SK-N-SH (cell line): ENCODE results near the gene RGSL1. TPM values are rescaled to one million over a fixed set of nuclear protein-coding genes. Genes with fewer than 3 reads are reported as not detected.
"Not testable (repeated sequence)": the region's sequence is repeated elsewhere in the genome, so short reads cannot be mapped to it uniquely, and the experiment has no call there.

Experiments used
- CTCF ChIA-PET: fragments of 300-600, 350-600 bp; formaldehyde crosslinking; extraction: SDS; loops from one replicate; lab custom pipeline; 2021; lab: Yijun Ruan, JAX
- POLR2A ChIA-PET: fragments of 350-600 bp; sonication (Branson Sonifier 250); formaldehyde crosslinking; extraction: SDS; loops from one replicate; lab custom pipeline; 2020; ENCODE audit warnings: antibody characterized with exemption, inconsistent platforms; lab: Yijun Ruan, JAX
- DNase-seq: peaks from one replicate; pipeline ENCODE4 v3.0.0; 2012
- H2AFZ ChIP-seq: fragments of 200-600 bp; sonication (generic); 2 replicates; pipeline ENCODE4 v1.8.1; 2016; ENCODE audit warnings: antibody characterized with exemption, mild to moderate bottlenecking, low read depth
- H3F3A ChIP-seq: fragments of 200-600 bp; sonication (generic); replicated peaks from 2 replicates; pipeline ENCODE3; 2016; ENCODE audit warnings: antibody characterized with exemption, mild to moderate bottlenecking; ENCODE audit not compliant: insufficient read depth
- H3K27ac ChIP-seq, 2 experiments: fragments of 200-500 bp in 1 of 2; fragments of 200-600 bp in 1 of 2; sonication (Bioruptor generic) in 1 of 2; sonication (generic), shearing (Covaris generic) in 1 of 2; 2 replicates each; pipeline versions ENCODE4 v1.5.1 to v1.6.1; 2014 to 2016; ENCODE audit warnings: low read depth in 2 of 2, inconsistent platforms in 1 of 2, low read length in 1 of 2, mild to moderate bottlenecking in 1 of 2, mixed read lengths in 1 of 2
- H3K27me3 ChIP-seq: fragments of 200-600 bp; sonication (generic), shearing (Covaris generic); 2 replicates; pipeline ENCODE4 v1.6.1; 2016; ENCODE audit warnings: mixed run types; ENCODE audit not compliant: insufficient read depth
- H3K36me3 ChIP-seq, 2 experiments: fragments of 200-500 bp in 1 of 2; fragments of 200-600 bp in 1 of 2; sonication (Bioruptor generic) in 1 of 2; sonication (generic) in 1 of 2; replicated peaks in 1 of 2; 2 replicates each; pipeline versions ENCODE3 to v1.5.1; 2014 to 2016; ENCODE audit warnings: low read length in 1 of 2, mild to moderate bottlenecking in 1 of 2; ENCODE audit not compliant: insufficient read depth in 2 of 2, control insufficient read depth in 1 of 2
- H3K4me1 ChIP-seq, 2 experiments: fragments of 200-500 bp in 1 of 2; fragments of 200-600 bp in 1 of 2; sonication (Bioruptor generic) in 1 of 2; sonication (generic), shearing (Covaris generic) in 1 of 2; 2 replicates each; pipeline versions ENCODE4 v1.5.1 to v1.6.1; 2014 to 2016; ENCODE audit warnings: low read depth in 1 of 2, low read length in 1 of 2, mixed run types in 1 of 2; ENCODE audit not compliant: insufficient read depth in 2 of 2, control insufficient read depth in 1 of 2
- H3K4me2 ChIP-seq: fragments of 200-600 bp; sonication (generic), shearing (Covaris generic); 2 replicates; pipeline ENCODE4 v1.6.1; 2017; ENCODE audit warnings: mixed run types
- H3K4me3 ChIP-seq, 2 experiments: fragments of 200-500 bp in 1 of 2; fragments of 200-600 bp in 1 of 2; sonication (Bioruptor generic) in 1 of 2; sonication (generic), shearing (Covaris generic) in 1 of 2; 2 replicates each; pipeline versions ENCODE4 v1.5.1 to v1.8.1; 2014 to 2016; ENCODE audit warnings: low read depth in 2 of 2, inconsistent platforms in 1 of 2, low read length in 1 of 2, mild to moderate bottlenecking in 1 of 2, mixed read lengths in 1 of 2, moderate library complexity in 1 of 2
- H3K79me2 ChIP-seq: fragments of 200-600 bp; sonication (generic); 2 replicates; pipeline ENCODE4 v1.8.1; 2017; ENCODE audit warnings: mild to moderate bottlenecking; ENCODE audit not compliant: insufficient read depth
- H3K9ac ChIP-seq: fragments of 200-600 bp; sonication (generic); 2 replicates; pipeline ENCODE4 v1.6.1; 2017; ENCODE audit warnings: mixed run types
- H3K9me2 ChIP-seq: fragments of 200-600 bp; sonication (generic); 2 replicates; pipeline ENCODE4 v1.6.1; 2017; ENCODE audit warnings: mixed run types
- H3K9me3 ChIP-seq: fragments of 200-600 bp; sonication (generic); 2 replicates; pipeline ENCODE4 v1.6.1; 2017; ENCODE audit warnings: mixed run types, mild to moderate bottlenecking, moderate library complexity
- H4K20me1 ChIP-seq: fragments of 200-600 bp; sonication (generic); 2 replicates; pipeline ENCODE4 v1.6.1; 2017; ENCODE audit warnings: mild to moderate bottlenecking, mixed run types; ENCODE audit not compliant: insufficient read depth
- CTCF ChIP-seq: fragments of 200-600 bp; sonication (generic); IDR thresholded peaks from 2 replicates; pipeline ENCODE4 v1.6.1; 2017; ENCODE audit warnings: antibody characterized with exemption, mild to moderate bottlenecking, moderate library complexity
- EP300 ChIP-seq, 2 experiments: IDR thresholded peaks; 2 replicates each; pipeline versions ENCODE4 v1.4.0 to v1.6.1; 2012; ENCODE audit warnings: borderline replicate concordance in 1 of 2, low read depth in 1 of 2, low read length in 1 of 2
- FOSL2 ChIP-seq: IDR thresholded peaks from 2 replicates; pipeline ENCODE4 v1.4.0; 2012; ENCODE audit warnings: low read depth, mild to moderate bottlenecking, moderate library complexity, borderline replicate concordance
- FOXM1 ChIP-seq: IDR thresholded peaks from 2 replicates; pipeline ENCODE4 v1.4.0; 2012; ENCODE audit warnings: low read depth, mild to moderate bottlenecking
- GABPA ChIP-seq: IDR thresholded peaks from 2 replicates; pipeline ENCODE4 v1.4.0; 2012; ENCODE audit warnings: low read depth, mild to moderate bottlenecking
- GATA2 ChIP-seq: sonication (generic); formaldehyde crosslinking; IDR thresholded peaks from 2 replicates; pipeline ENCODE4 v1.5.0; 2020; ENCODE audit warnings: mild to moderate bottlenecking, missing genetic modification reagents
- IRF3 ChIP-seq: fragments of 150-350 bp; IDR thresholded peaks from 2 replicates; pipeline ENCODE4 v1.6.1; 2016; ENCODE audit warnings: mild to moderate bottlenecking, low read depth, low read length
- MEF2A ChIP-seq: IDR thresholded peaks from 2 replicates; pipeline ENCODE4 v1.4.0; 2012; ENCODE audit warnings: low read depth, borderline replicate concordance
- NRF1 ChIP-seq: IDR thresholded peaks from 2 replicates; pipeline ENCODE4 v1.6.1; 2012; ENCODE audit warnings: low read depth, mild to moderate bottlenecking, low read length
- PBX3 ChIP-seq: IDR thresholded peaks from 2 replicates; pipeline ENCODE4; 2012
- RAD21 ChIP-seq: IDR thresholded peaks from 2 replicates; pipeline ENCODE4 v1.6.1; 2012; ENCODE audit warnings: mild to moderate bottlenecking, low read length
- SIN3A ChIP-seq: IDR thresholded peaks from 2 replicates; pipeline ENCODE4 v1.6.1; 2012; ENCODE audit warnings: low read depth, mild to moderate bottlenecking, low read length, moderate library complexity, borderline replicate concordance
- TCF12 ChIP-seq: IDR thresholded peaks from 2 replicates; pipeline ENCODE4 v1.4.0; 2012
- TEAD4 ChIP-seq: IDR thresholded peaks from 2 replicates; pipeline ENCODE4 v1.4.0; 2012; ENCODE audit warnings: mild to moderate bottlenecking, borderline replicate concordance; ENCODE audit not compliant: insufficient read depth
- YY1 ChIP-seq: IDR thresholded peaks from 2 replicates; pipeline ENCODE4 v1.4.0; 2012; ENCODE audit warnings: low read depth, mild to moderate bottlenecking
- WGBS: methylation state at CpG from one replicate; pipeline ENCODE4 v1.1.6; 2017; ENCODE audit warnings: low lambda C conversion rate; 5-methylcytosine and 5-hydroxymethylcytosine counted together
- polyA plus RNA-seq, 3 experiments: library from polyadenylated mRNA; depleted of rRNA; stranded (reverse); fragments of >200 nt; gene quantifications; 2 replicates each; pipeline ENCODE4 v1.2.3, GENCODE V29; 2012
- TF ChIP-seq, protein P1 (sequence below): IDR thresholded peaks from 2 replicates; pipeline ENCODE4 v1.4.0; 2012; ENCODE audit warnings: low read depth, borderline replicate concordance
- TF ChIP-seq, protein P2 (sequence below): fragments of 150-350 bp; IDR thresholded peaks from 2 replicates; pipeline ENCODE4 v1.6.1; 2017; ENCODE audit warnings: antibody characterized with exemption, low read length, low read depth, borderline replicate concordance

Gene RGSL1
- polyA plus RNA-seq, 1 of the 3 experiments (the other 2 are of a cell fraction) = not detected

- Histone ChIP-seq H3K9me2 (no peaks in the 10 kb centered on the region), H2AFZ (no peak overlapping the region), H3K4me2 (no peak overlapping the region), H3K79me2 (no peaks in the 10 kb centered on the region), H3K4me1 (no peaks in the 10 kb centered on the region), H3K9me3 (no peaks in the 10 kb centered on the region), H4K20me1 (no peaks in the 10 kb centered on the region), H3K4me3 (no peak overlapping the region), H3K36me3 (no peaks in the 10 kb centered on the region), H3K27me3 (no peaks in the 10 kb centered on the region)
- ChIA-PET POLR2A (no interaction called here), CTCF (no interaction called here)
- DNase-seq = no peak
- WGBS = 3% methylated on average over 2 of the region's 2 CpGs
- TF ChIP-seq FOSL2 (no peak), CTCF (peak; percentile 22; the same call in 1 of the 2 replicates), MEF2A (no peak)
- TF ChIP-seq, all 33 proteins: peak for 1
- H3K9ac ChIP-seq = no peak overlapping the region
- H3K27ac ChIP-seq = no peak overlapping the region
- H3F3A ChIP-seq = no peaks in the 10 kb centered on the region
These were observed 77.7 kb downstream of the RGSL1 start for GRCh38 chr1:182527680-182528079.

- not testable (repeated sequence) for H3K27ac ChIP-seq
- WGBS = 26% methylated on average over 5 of the region's 5 CpGs
These were observed 78.3 kb downstream of the RGSL1 start for GRCh38 chr1:182528206-182528605.

DNA sequence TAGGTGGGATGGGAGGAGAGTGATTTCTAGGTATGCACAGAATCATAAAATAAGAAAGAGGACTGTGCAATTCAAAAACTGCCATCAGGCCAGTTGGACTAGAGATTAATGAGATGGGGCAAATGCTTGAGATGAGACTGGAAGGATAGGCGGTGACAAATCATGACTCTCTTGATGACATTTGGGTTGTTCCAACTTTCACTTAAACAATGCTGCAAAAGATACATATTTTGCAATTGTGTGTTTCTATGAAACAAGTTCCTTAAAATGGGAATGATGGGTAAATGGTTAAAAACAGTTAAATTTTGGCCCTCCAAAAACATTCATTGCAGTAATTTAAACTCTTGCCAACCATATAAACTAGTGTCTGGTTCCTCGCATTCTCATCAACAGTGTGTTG lies 84.0 kb downstream of the RGSL1 start:
- Histone ChIP-seq H3K9me2 (no peaks in the 10 kb centered on the region), H3K27ac (no peak overlapping the region), H4K20me1 (no peaks in the 10 kb centered on the region), H2AFZ (no peak overlapping the region), H3K4me3 (no peak overlapping the region), H3K9me3 (no peaks in the 10 kb centered on the region), H3K27me3 (no peaks in the 10 kb centered on the region), H3K36me3 (no peaks in the 10 kb centered on the region), H3F3A (no peaks in the 10 kb centered on the region), H3K4me1 (no peaks in the 10 kb centered on the region), H3K4me2 (no peak overlapping the region), H3K79me2 (no peaks in the 10 kb centered on the region), H3K9ac (no peak overlapping the region)
- 80% methylated on average over 2 of the region's 2 CpGs for WGBS
- TF ChIP-seq PBX3 (no peak), GABPA (no peak), NRF1 (no peak), EP300 (IDR thresholded peaks at IDR 0.05; ENCODE audit: borderline replicate concordance in 1 of 2, low read depth in 1 of 2, low read length in 1 of 2) (no peak), TEAD4 (no peak), RAD21 (no peak), GATA2 (CRISPR knock-in tag) (no peak), SIN3A (no peak), MEF2A (no peak), FOXM1 (no peak), YY1 (no peak), TCF12 (no peak), IRF3 (no peak)
- TF ChIP-seq, protein P1, sequence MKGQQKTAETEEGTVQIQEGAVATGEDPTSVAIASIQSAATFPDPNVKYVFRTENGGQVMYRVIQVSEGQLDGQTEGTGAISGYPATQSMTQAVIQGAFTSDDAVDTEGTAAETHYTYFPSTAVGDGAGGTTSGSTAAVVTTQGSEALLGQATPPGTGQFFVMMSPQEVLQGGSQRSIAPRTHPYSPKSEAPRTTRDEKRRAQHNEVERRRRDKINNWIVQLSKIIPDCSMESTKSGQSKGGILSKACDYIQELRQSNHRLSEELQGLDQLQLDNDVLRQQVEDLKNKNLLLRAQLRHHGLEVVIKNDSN = no peak
- TF ChIP-seq, protein P2, sequence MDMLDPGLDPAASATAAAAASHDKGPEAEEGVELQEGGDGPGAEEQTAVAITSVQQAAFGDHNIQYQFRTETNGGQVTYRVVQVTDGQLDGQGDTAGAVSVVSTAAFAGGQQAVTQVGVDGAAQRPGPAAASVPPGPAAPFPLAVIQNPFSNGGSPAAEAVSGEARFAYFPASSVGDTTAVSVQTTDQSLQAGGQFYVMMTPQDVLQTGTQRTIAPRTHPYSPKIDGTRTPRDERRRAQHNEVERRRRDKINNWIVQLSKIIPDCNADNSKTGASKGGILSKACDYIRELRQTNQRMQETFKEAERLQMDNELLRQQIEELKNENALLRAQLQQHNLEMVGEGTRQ = no peak
- ChIA-PET POLR2A (no interaction called here), CTCF (no interaction called here)
- no peak for DNase-seq

More at GRCh38 chr1:182528206-182528605, 78.3 kb downstream of the RGSL1 start:
- H3K27me3 ChIP-seq, H3K36me3 ChIP-seq, H3K4me3 ChIP-seq, CTCF ChIA-PET, H3K9me3 ChIP-seq, H2AFZ ChIP-seq, H3K79me2 ChIP-seq, POLR2A ChIA-PET, H3K4me1 ChIP-seq, H3F3A ChIP-seq, DNase-seq, H3K9me2 ChIP-seq, H3K9ac ChIP-seq, H3K4me2 ChIP-seq, H4K20me1 ChIP-seq: not testable (repeated sequence)
